Measurements from ENCODE around the gene PIERCE2.
"Not testable (repeated sequence)": the region's sequence is repeated elsewhere in the genome, so short reads cannot be mapped to it uniquely, and the experiment has no call there.

The PIERCE2 gene

GRCh38 chr15:55408012-55408928, at the start of gene PIERCE2, which contains the start of gene CCPG1:
Gene PIERCE2 (plus strand): TSS chr15:55408495. CDS start chr15:55408769, 274 bp downstream.
Gene CCPG1 (minus strand): TSS chr15:55408359. CDS start chr15:55389424, 18,935 bp downstream.
- DNase-seq (ENCODE audit: low spot score): peak; percentile 90

GRCh38 chr15:55360256-55360655, 48.0 kb upstream of the PIERCE2 start:
- DNase-seq (ENCODE audit: low spot score): no peak

GRCh38 chr15:55361048-55361447, 47.2 kb upstream of the PIERCE2 start:
- no peak for DNase-seq (ENCODE audit: low spot score)

GRCh38 chr15:55362641-55363040, 45.7 kb upstream of the PIERCE2 start:
- no peak for DNase-seq (ENCODE audit: low spot score)

- DNase-seq (ENCODE audit: low spot score): no peak
These were observed 41.3 kb upstream of the PIERCE2 start for GRCh38 chr15:55366981-55367380.

GRCh38 chr15:55372701-55373440, 35.4 kb upstream of the PIERCE2 start:
- DNase-seq (ENCODE audit: low spot score): no peak

GRCh38 chr15:55379095-55379494, 29.2 kb upstream of the PIERCE2 start:
- no peak for DNase-seq (ENCODE audit: low spot score)

- DNase-seq (ENCODE audit: low spot score): no peak
These were observed 26.7 kb upstream of the PIERCE2 start for GRCh38 chr15:55381595-55381994.

- no peak for DNase-seq (ENCODE audit: low spot score)
These were observed 24.6 kb upstream of the PIERCE2 start for GRCh38 chr15:55383687-55384086.

GRCh38 chr15:55387027-55387426, 21.3 kb upstream of the PIERCE2 start:
- no peak for DNase-seq (ENCODE audit: low spot score)

- DNase-seq (ENCODE audit: low spot score): no peak
These were observed 19.1 kb upstream of the PIERCE2 start for GRCh38 chr15:55389264-55389607.

- no peak for DNase-seq (ENCODE audit: low spot score)
These were observed 13.6 kb upstream of the PIERCE2 start for GRCh38 chr15:55394694-55395093.

- no peak for DNase-seq (ENCODE audit: low spot score)
These were observed 10.1 kb upstream of the PIERCE2 start for GRCh38 chr15:55398243-55398642.

GRCh38 chr15:55400050-55400449, 8.2 kb upstream of the PIERCE2 start:
- not testable (repeated sequence) for DNase-seq (ENCODE audit: low spot score)

- DNase-seq (ENCODE audit: low spot score): no peak
These were observed 6.5 kb upstream of the PIERCE2 start for GRCh38 chr15:55401786-55402246.

- peak; percentile 19 for DNase-seq (ENCODE audit: low spot score)
These were observed 5.6 kb upstream of the PIERCE2 start for GRCh38 chr15:55402707-55403106.

- DNase-seq (ENCODE audit: low spot score): peak; percentile 61
These were observed 4.8 kb upstream of the PIERCE2 start for GRCh38 chr15:55403531-55403930.

- DNase-seq (ENCODE audit: low spot score): no peak
These were observed 740 bp upstream of the PIERCE2 start for GRCh38 chr15:55407498-55408011.

GRCh38 chr15:55408976-55409375, 681 bp downstream of the PIERCE2 start:
- not testable (repeated sequence) for DNase-seq (ENCODE audit: low spot score)

GRCh38 chr15:55417678-55418077, 9.4 kb downstream of the PIERCE2 start:
- not testable (repeated sequence) for DNase-seq (ENCODE audit: low spot score)

- DNase-seq (ENCODE audit: low spot score): no peak
These were observed 12.0 kb downstream of the PIERCE2 start for GRCh38 chr15:55420171-55420866.

- DNase-seq (ENCODE audit: low spot score): peak; percentile 7
These were observed 13.8 kb downstream of the PIERCE2 start for GRCh38 chr15:55422089-55422488.

Data from hematopoietic multipotent progenitor cell treated with erythropoietin and hydrocortisone succinate and interleukin-3 and kit ligand, for 17 days (in vitro differentiated cells).